HepG2 (cell line): ENCODE data around the gene RUSF1. TPM values are rescaled to one million over a fixed set of nuclear protein-coding genes. Genes with fewer than 3 reads are reported as not detected.
A peak's percentile ranks its signal among the peaks of the same experiment; 100 is the strongest.

Experiments used
- AGO1 ChIP-seq: fragments of 200-400 bp; formaldehyde crosslinking; IDR thresholded peaks from 2 replicates; pipeline ENCODE4 v1.6.1; 2017; ENCODE audit warnings: mild to moderate bottlenecking, low read depth, low read length, moderate library complexity; ENCODE audit not compliant: poor library complexity, severe bottlenecking
- ATF7 ChIP-seq, 2 experiments: fragments of 450-650 bp in 1 of 2; sonication (generic) in 1 of 2; formaldehyde crosslinking in 1 of 2; IDR thresholded peaks; 2 replicates each; pipeline versions ENCODE4 v1.4.0 to v1.6.1; 2016 to 2020; ENCODE audit warnings: antibody characterized with exemption in 1 of 2, mild to moderate bottlenecking in 1 of 2, missing genetic modification reagents in 1 of 2
- DBP ChIP-seq: sonication (generic); formaldehyde crosslinking; IDR thresholded peaks from 2 replicates; pipeline ENCODE4 v1.4.0; 2020; ENCODE audit warnings: missing genetic modification reagents; ENCODE audit errors: not compliant biosample characterization
- DMAP1 ChIP-seq: IDR thresholded peaks from 2 replicates; pipeline ENCODE4 v1.6.1; 2016
- GZF1 ChIP-seq: sonication (generic); formaldehyde crosslinking; IDR thresholded peaks from 2 replicates; pipeline ENCODE4 v1.5.1; 2020; ENCODE audit warnings: mild to moderate bottlenecking, missing genetic modification reagents
- PAWR ChIP-seq: sonication (generic); formaldehyde crosslinking; IDR thresholded peaks from 2 replicates; pipeline ENCODE4 v1.4.0; 2020; ENCODE audit warnings: missing genetic modification reagents, mild to moderate bottlenecking, borderline replicate concordance
- PAX8 ChIP-seq: sonication (generic); formaldehyde crosslinking; IDR thresholded peaks from 2 replicates; pipeline ENCODE4 v1.8.0; 2022; ENCODE audit warnings: mild to moderate bottlenecking, missing genetic modification reagents, borderline replicate concordance
- SIX4 ChIP-seq: sonication (generic); formaldehyde crosslinking; IDR thresholded peaks from 2 replicates; pipeline ENCODE4 v1.4.0; 2020; ENCODE audit warnings: missing genetic modification reagents
- SP140L ChIP-seq: sonication (generic); formaldehyde crosslinking; IDR thresholded peaks from 2 replicates; pipeline ENCODE4 v1.4.0; 2020; ENCODE audit warnings: missing genetic modification reagents, borderline replicate concordance
- SRSF9 ChIP-seq: fragments of 200-400 bp; formaldehyde crosslinking; IDR thresholded peaks from 2 replicates; pipeline ENCODE4 v1.6.1; 2018; ENCODE audit warnings: borderline replicate concordance, mild to moderate bottlenecking, low read depth, low read length; ENCODE audit not compliant: insufficient read depth, poor library complexity, severe bottlenecking
- SSRP1 ChIP-seq: IDR thresholded peaks from 2 replicates; pipeline ENCODE4 v1.6.1; 2016; ENCODE audit warnings: control low read depth
- TBX2 ChIP-seq: sonication (generic); formaldehyde crosslinking; IDR thresholded peaks from 2 replicates; pipeline ENCODE4 v1.5.0; 2020; ENCODE audit warnings: missing genetic modification reagents, mild to moderate bottlenecking, borderline replicate concordance
- TOPORS ChIP-seq: sonication (generic); formaldehyde crosslinking; IDR thresholded peaks from 2 replicates; pipeline ENCODE4 v1.8.0; 2023; ENCODE audit warnings: mild to moderate bottlenecking, missing genetic modification reagents
- ZNF207 ChIP-seq: fragments of 450-650 bp; IDR thresholded peaks from 2 replicates; pipeline ENCODE4 v1.6.1; 2016; ENCODE audit warnings: antibody characterized with exemption, borderline replicate concordance
- ZNF275 ChIP-seq: sonication (generic); formaldehyde crosslinking; IDR thresholded peaks from 2 replicates; pipeline ENCODE4 v1.8.0; 2022; ENCODE audit warnings: missing genetic modification reagents, mild to moderate bottlenecking, inconsistent platforms, borderline replicate concordance
- ZNF33A ChIP-seq: sonication (generic); formaldehyde crosslinking; IDR thresholded peaks from 2 replicates; pipeline ENCODE4 v1.5.1; 2020; ENCODE audit warnings: missing genetic modification reagents, mild to moderate bottlenecking, moderate library complexity, borderline replicate concordance
- ZNF543 ChIP-seq: sonication (generic); formaldehyde crosslinking; IDR thresholded peaks from 2 replicates; pipeline ENCODE4 v1.4.0; 2020; ENCODE audit warnings: mild to moderate bottlenecking, missing genetic modification reagents
- ZNF784 ChIP-seq: sonication (generic); formaldehyde crosslinking; IDR thresholded peaks from 2 replicates; pipeline ENCODE4 v1.5.1; 2020; ENCODE audit warnings: missing genetic modification reagents, mild to moderate bottlenecking, borderline replicate concordance
- ZNF83 ChIP-seq: sonication (generic); formaldehyde crosslinking; IDR thresholded peaks from 2 replicates; pipeline ENCODE4 v1.4.0; 2020; ENCODE audit warnings: missing genetic modification reagents, mild to moderate bottlenecking, borderline replicate concordance
- polyA plus RNA-seq, 8 experiments: library from polyadenylated mRNA; depleted of rRNA in 3 of 8; stranded (reverse) in 7 of 8; unstranded in 1 of 8; fragments of >200 nt; fragmentation: Illumina TruSeq in 4 of 8; extraction: Trizol in 4 of 8; gene quantifications; 2 replicates each; pipeline versions ENCODE4 v1.2.1 to v1.2.3, GENCODE V29; 2011 to 2016; ENCODE audit warnings: low read depth in 4 of 8, missing spikeins in 1 of 8, mixed read lengths in 1 of 8; ENCODE audit not compliant: insufficient read depth in 1 of 8
- total RNA-seq, 5 experiments: library from RNA; depleted of rRNA; stranded (reverse); fragments of >200 nt; fragmentation: Illumina TruSeq; extraction: Trizol; gene quantifications; 2 replicates each; pipeline ENCODE4 v1.2.3, GENCODE V29; 2016; ENCODE audit warnings: low read depth in 1 of 5
- TF ChIP-seq, protein P1 (sequence below): sonication (generic); formaldehyde crosslinking; IDR thresholded peaks from 2 replicates; pipeline ENCODE4 v1.4.0; 2020; ENCODE audit warnings: missing genetic modification reagents, low read depth, mild to moderate bottlenecking, borderline replicate concordance
- TF ChIP-seq, protein P2 (sequence below): sonication (generic); formaldehyde crosslinking; IDR thresholded peaks from 2 replicates; pipeline ENCODE4 v1.4.0; 2020; ENCODE audit warnings: missing genetic modification reagents, borderline replicate concordance

Gene RUSF1
- total and polyA plus RNA-seq, 2 of the 13 experiments (the other 11 are each of a cell fraction or from before 2014, with no cell fraction given), result 40.8 to 50.2 TPM

DNA sequence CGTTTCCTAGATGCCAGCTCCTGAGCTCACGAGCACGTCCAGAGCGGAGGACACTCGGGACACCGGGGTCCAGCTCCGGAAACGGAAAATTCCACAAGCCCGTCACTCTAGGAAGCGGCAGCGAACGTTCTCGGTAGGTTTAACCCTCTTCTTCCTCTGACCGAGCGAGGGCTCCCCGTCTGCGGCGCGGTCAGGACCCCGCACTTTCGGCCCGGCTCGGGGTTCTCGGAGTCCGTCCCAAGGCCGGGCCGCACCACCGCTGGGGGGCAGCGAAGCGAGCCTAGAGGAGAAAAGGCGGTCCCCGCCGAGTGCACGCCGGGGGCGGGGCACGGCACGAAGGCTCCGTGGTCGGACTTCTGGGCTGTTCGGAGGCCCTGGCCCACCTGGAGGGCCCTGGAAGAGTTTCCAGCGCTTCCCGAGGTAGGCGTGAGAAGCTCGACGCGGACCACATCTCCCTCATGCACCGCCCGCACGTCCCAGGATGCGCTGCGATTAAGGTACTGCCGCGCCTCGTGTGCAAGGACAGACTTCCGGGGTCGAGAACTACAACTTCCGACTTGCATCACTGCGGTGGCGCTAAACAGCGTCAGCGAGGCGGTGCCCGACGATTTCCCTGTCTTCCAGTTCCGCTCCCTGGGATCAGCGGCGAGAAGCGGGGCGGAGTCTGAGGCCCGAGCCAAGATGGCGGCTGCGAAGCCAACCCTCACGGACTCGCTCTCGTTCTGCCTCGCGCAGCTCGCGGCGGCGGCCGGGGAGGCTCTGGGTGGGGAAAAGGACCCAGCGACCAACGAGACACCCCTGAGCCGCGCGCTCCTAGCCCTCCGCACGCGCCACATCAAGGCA, 49.1 kb downstream of the RUSF1 start, which contains the start of gene ARMC5 (continued):
- TF ChIP-seq ZNF33A (CRISPR knock-in tag) (no peak), ZNF275 (CRISPR knock-in tag) (peak; percentile 82), DMAP1 (CRISPR knock-in tag) (peak; percentile 95), AGO1 (no peak), SP140L (CRISPR knock-in tag) (no peak; the same call in 1 of the 2 replicates), SSRP1 (CRISPR knock-in tag) (no peak; the same call in 1 of the 2 replicates), ZNF207 (no peak), ZNF543 (CRISPR knock-in tag) (peak; percentile 79), GZF1 (no peak), TOPORS (no peak; the same call in 1 of the 2 replicates), SIX4 (peak; percentile 44; the same call in 1 of the 2 replicates), TBX2 (CRISPR knock-in tag) (peak; percentile 90), PAWR (CRISPR knock-in tag) (no peak), DBP (CRISPR knock-in tag) (peak; percentile 69), ZNF784 (CRISPR knock-in tag) (peak; percentile 92; the same call in 1 of the 2 replicates), ZNF83 (CRISPR knock-in tag) (peak; percentile 31; the same call in 1 of the 2 replicates), SRSF9 (no peak), PAX8 (peak; percentile 25; the same call in 1 of the 2 replicates), ATF7 (IDR thresholded peaks at IDR 0.05) (no peak), ATF7 (CRISPR knock-in tag; IDR thresholded peaks at IDR 0.05) (peak; percentile 76)
- TF ChIP-seq, protein P1, sequence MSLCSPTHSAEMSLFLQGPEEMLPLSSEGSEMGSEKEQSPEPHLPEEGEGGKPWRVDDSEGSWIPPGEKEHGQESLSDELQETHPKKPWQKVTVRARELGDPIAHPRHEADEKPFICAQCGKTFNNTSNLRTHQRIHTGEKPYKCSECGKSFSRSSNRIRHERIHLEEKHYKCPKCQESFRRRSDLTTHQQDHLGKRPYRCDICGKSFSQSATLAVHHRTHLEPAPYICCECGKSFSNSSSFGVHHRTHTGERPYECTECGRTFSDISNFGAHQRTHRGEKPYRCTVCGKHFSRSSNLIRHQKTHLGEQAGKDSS, result 0 out of 2 replicates have a peak, but pooled peaks have one; percentile 78
- TF ChIP-seq, protein P2, sequence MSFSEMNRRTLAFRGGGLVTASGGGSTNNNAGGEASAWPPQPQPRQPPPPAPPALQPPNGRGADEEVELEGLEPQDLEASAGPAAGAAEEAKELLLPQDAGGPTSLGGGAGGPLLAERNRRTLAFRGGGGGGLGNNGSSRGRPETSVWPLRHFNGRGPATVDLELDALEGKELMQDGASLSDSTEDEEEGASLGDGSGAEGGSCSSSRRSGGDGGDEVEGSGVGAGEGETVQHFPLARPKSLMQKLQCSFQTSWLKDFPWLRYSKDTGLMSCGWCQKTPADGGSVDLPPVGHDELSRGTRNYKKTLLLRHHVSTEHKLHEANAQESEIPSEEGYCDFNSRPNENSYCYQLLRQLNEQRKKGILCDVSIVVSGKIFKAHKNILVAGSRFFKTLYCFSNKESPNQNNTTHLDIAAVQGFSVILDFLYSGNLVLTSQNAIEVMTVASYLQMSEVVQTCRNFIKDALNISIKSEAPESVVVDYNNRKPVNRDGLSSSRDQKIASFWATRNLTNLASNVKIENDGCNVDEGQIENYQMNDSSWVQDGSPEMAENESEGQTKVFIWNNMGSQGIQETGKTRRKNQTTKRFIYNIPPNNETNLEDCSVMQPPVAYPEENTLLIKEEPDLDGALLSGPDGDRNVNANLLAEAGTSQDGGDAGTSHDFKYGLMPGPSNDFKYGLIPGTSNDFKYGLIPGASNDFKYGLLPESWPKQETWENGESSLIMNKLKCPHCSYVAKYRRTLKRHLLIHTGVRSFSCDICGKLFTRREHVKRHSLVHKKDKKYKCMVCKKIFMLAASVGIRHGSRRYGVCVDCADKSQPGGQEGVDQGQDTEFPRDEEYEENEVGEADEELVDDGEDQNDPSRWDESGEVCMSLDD (CRISPR knock-in tag), result peak; percentile 9
